A549 (cell line): ENCODE results near the gene SYNC. TPM values are rescaled to one million over a fixed set of nuclear protein-coding genes. Genes with fewer than 3 reads are reported as not detected.

Experiments
- ATAC-seq, 2 experiments: fragments of 200-7000 bp in 1 of 2; fragments of >200 bp in 1 of 2; cut with Nextera tagmentation in 1 of 2; cut with Tn5 transposase in 1 of 2; 3 replicates each; pipeline versions ENCODE4 v1.8.0 to v1.9.1; 2018 to 2020; ENCODE audit warnings: mild to moderate bottlenecking in 1 of 2, moderate library complexity in 1 of 2
- CTCF ChIA-PET: fragments of 300-600 bp; sonication (Branson Sonifier 250); formaldehyde crosslinking; extraction: SDS; loops from one replicate; lab custom pipeline; 2021; ENCODE audit warnings: antibody characterized with exemption, inconsistent platforms; lab: Yijun Ruan, JAX
- POLR2A ChIA-PET: fragments of 350-600 bp; formaldehyde crosslinking; extraction: SDS; loops from one replicate; lab custom pipeline; 2021; ENCODE audit warnings: antibody characterized with exemption, inconsistent platforms; lab: Yijun Ruan, JAX
- DNase-seq, 2 experiments: peaks; one replicate each; pipeline versions ENCODE4 v3.0.0 to v3.0.0-alpha.2; 2011 to 2016; ENCODE audit warnings: low read depth in 1 of 2, low spot score in 1 of 2
- FAIRE-seq: peaks from 2 replicates; lab custom pipeline; 2011; peaks lifted over from hg19 to GRCh38; lab: Jason Lieb, UNC
- H3K27ac ChIP-seq, 2 experiments: fragments of >200 bp; sonication (Bioruptor Twin); formaldehyde crosslinking; 3 replicates each; pipeline ENCODE4 v1.5.1; 2016 to 2017
- H3K4me1 ChIP-seq: fragments of >200 bp; sonication (Bioruptor Twin); formaldehyde crosslinking; 3 replicates; pipeline ENCODE4 v1.6.1; 2016
- H3K4me2 ChIP-seq: fragments of >200 bp; sonication (Bioruptor Twin); formaldehyde crosslinking; 3 replicates; pipeline ENCODE4 v1.6.1; 2016
- H3K4me3 ChIP-seq: fragments of >200 bp; sonication (Bioruptor Twin); formaldehyde crosslinking; 3 replicates; pipeline ENCODE4 v1.5.1; 2016
- H3K9me3 ChIP-seq: fragments of >200 bp; sonication (Bioruptor Twin); formaldehyde crosslinking; 3 replicates; pipeline ENCODE4 v1.6.1; 2016
- BHLHE40 ChIP-seq: IDR thresholded peaks from 2 replicates; pipeline ENCODE4 v1.6.1; 2012; ENCODE audit warnings: low read depth, low read length, inconsistent platforms
- CBX2 ChIP-seq: fragments of 200-600 bp; sonication (generic); IDR thresholded peaks from 2 replicates; pipeline ENCODE4 v1.6.1; 2016; ENCODE audit warnings: low read depth, mild to moderate bottlenecking, borderline replicate concordance
- CEBPB ChIP-seq, 2 experiments: fragments of >200 bp in 1 of 2; sonication (Bioruptor Twin) in 1 of 2; formaldehyde crosslinking in 1 of 2; IDR thresholded peaks; 2 replicates each; pipeline ENCODE4 v1.6.1; 2012 to 2016
- CHD2 ChIP-seq: fragments of 150-350 bp; IDR thresholded peaks from 2 replicates; pipeline ENCODE4 v1.6.1; 2014; ENCODE audit warnings: low read length; ENCODE audit not compliant: partially characterized antibody
- EHF ChIP-seq: fragments of 250-450 bp; sonication (Bioruptor Pico); IDR thresholded peaks from 2 replicates; pipeline ENCODE4 v1.5.0; 2020; ENCODE audit warnings: mild to moderate bottlenecking
- EHMT2 ChIP-seq: fragments of 200-600 bp; sonication (generic); IDR thresholded peaks from 2 replicates; pipeline ENCODE4 v1.6.1; 2016; ENCODE audit warnings: antibody characterized with exemption, low read depth, mild to moderate bottlenecking, moderate library complexity
- FOSB ChIP-seq: fragments of 250-450 bp; sonication (Bioruptor Pico); IDR thresholded peaks from 2 replicates; pipeline ENCODE4 v1.5.0; 2020; ENCODE audit warnings: mild to moderate bottlenecking, moderate library complexity
- HDAC2 ChIP-seq: fragments of 200-600 bp; sonication (generic); IDR thresholded peaks from 2 replicates; pipeline ENCODE4 v1.6.1; 2016
- HOXB5 ChIP-seq: fragments of 250-450 bp; sonication (Bioruptor Pico); IDR thresholded peaks from 2 replicates; pipeline ENCODE4 v1.5.0; 2020; ENCODE audit warnings: mild to moderate bottlenecking, moderate library complexity
- KDM1A ChIP-seq: fragments of 200-600 bp; sonication (generic); IDR thresholded peaks from 2 replicates; pipeline ENCODE4 v1.6.1; 2016; ENCODE audit warnings: low read depth, mild to moderate bottlenecking
- MAZ ChIP-seq: fragments of 150-350 bp; IDR thresholded peaks from 2 replicates; pipeline ENCODE4 v1.6.1; 2014; ENCODE audit warnings: antibody characterized with exemption, low read depth, low read length, borderline replicate concordance
- MYC ChIP-seq: IDR thresholded peaks from 2 replicates; pipeline ENCODE4 v1.6.1; 2012; ENCODE audit warnings: mild to moderate bottlenecking, inconsistent platforms, low read length, improper control_type of control experiment, borderline replicate concordance
- NR3C1 ChIP-seq: fragments of >200 bp; sonication (Bioruptor Twin); formaldehyde crosslinking; IDR thresholded peaks from 3 replicates; pipeline ENCODE4 v1.6.1; 2017
- PHF8 ChIP-seq: fragments of 200-600 bp; sonication (generic); IDR thresholded peaks from 2 replicates; pipeline ENCODE4 v1.6.1; 2016; ENCODE audit warnings: low read depth, mild to moderate bottlenecking, antibody characterized with exemption, moderate library complexity, borderline replicate concordance
- RAD21 ChIP-seq, 2 experiments: fragments of >200 bp in 1 of 2; sonication (Bioruptor Twin) in 1 of 2; formaldehyde crosslinking in 1 of 2; IDR thresholded peaks in 1 of 2; conservative IDR thresholded peaks in 1 of 2; 2 replicates in 1 of 2; 3 replicates in 1 of 2; pipeline ENCODE4 v1.6.1; 2012 to 2018; ENCODE audit warnings: inconsistent platforms in 1 of 2
- RFX5 ChIP-seq: fragments of 450-650 bp; IDR thresholded peaks from 2 replicates; pipeline ENCODE4 v1.7.1; 2014; ENCODE audit warnings: antibody characterized with exemption, mild to moderate bottlenecking, moderate library complexity
- TFCP2L1 ChIP-seq: fragments of 250-450 bp; sonication (Bioruptor Pico); IDR thresholded peaks from 2 replicates; pipeline ENCODE4 v1.5.0; 2021; ENCODE audit warnings: mild to moderate bottlenecking
- ZC3H11A ChIP-seq: fragments of 450-650 bp; IDR thresholded peaks from 2 replicates; pipeline ENCODE4 v1.6.1; 2014; ENCODE audit warnings: antibody characterized with exemption, mild to moderate bottlenecking
- ZFP36 ChIP-seq: fragments of 450-650 bp; IDR thresholded peaks from 2 replicates; pipeline ENCODE4 v1.6.1; 2014; ENCODE audit warnings: borderline replicate concordance; ENCODE audit not compliant: partially characterized antibody
- WGBS: methylation state at CpG from one replicate; pipeline ENCODE4 v1.1.6; 2017; ENCODE audit errors: missing lambda C conversion rate; 5-methylcytosine and 5-hydroxymethylcytosine counted together
- polyA plus RNA-seq, 4 experiments: library from polyadenylated mRNA; depleted of rRNA in 3 of 4; stranded (reverse); fragments of >200 nt; fragmentation: RNase III in 1 of 4; extraction: RNeasy Plus Mini Kit Qiagen cat#74134 plus additional on column Dnase treatment in 1 of 4; gene quantifications; 2 replicates in 3 of 4; 3 replicates in 1 of 4; pipeline ENCODE4 v1.2.3, GENCODE V29; 2011 to 2017
- TF ChIP-seq, protein P1 (sequence below): fragments of >200 bp; sonication (Bioruptor Twin); formaldehyde crosslinking; IDR thresholded peaks from 3 replicates; pipeline ENCODE4 v1.6.1; 2016
- TF ChIP-seq, protein P2 (sequence below): fragments of 150-350 bp; IDR thresholded peaks from 2 replicates; pipeline ENCODE4 v1.6.1; 2014; ENCODE audit warnings: low read depth, mild to moderate bottlenecking, low read length
- TF ChIP-seq, protein P3 (sequence below): fragments of 450-650 bp; IDR thresholded peaks from 2 replicates; pipeline ENCODE4 v1.6.1; 2014; ENCODE audit warnings: antibody characterized with exemption
- TF ChIP-seq, protein P4 (sequence below): IDR thresholded peaks from 2 replicates; pipeline ENCODE4 v1.6.1; 2012; ENCODE audit warnings: low read depth, borderline replicate concordance
- TF ChIP-seq, protein P5 (sequence below): fragments of >200 bp; sonication (Bioruptor Twin); formaldehyde crosslinking; IDR thresholded peaks from 2 replicates; pipeline ENCODE4 v1.6.1; 2016

Gene SYNC
- polyA plus RNA-seq, 2 of the 4 experiments (the other 2 are of a cell fraction): 7.7 to 12.0 TPM

DNA sequence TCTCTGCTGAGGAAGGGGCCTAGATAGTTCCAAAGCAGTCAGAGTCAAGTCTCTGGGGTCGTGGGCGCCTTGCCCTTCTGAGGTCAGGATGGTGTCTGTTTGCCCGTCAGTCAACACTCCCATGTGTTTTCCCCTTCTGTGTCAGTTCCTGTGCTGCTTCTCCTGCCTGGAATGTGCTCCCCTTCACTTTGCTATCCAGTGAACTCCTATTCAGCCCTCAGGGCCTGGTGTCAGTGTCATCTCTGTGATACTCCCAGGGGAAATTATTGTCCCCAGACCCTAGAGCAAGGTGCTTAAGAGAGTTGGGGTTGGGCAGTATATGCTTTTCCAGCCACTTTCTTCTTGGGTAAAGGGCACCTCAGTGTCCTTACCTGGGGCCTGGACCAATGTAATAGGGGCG is 45.8 kb upstream of the SYNC start:
- no peak for FAIRE-seq
- WGBS: 93% methylated on average over 4 of the region's 4 CpGs
- H3K4me2 ChIP-seq: no peak overlapping the region
- no peak overlapping the region for H3K4me3 ChIP-seq
- POLR2A ChIA-PET: no interaction called here
- no peaks in the 10 kb centered on the region for H3K9me3 ChIP-seq
- TF ChIP-seq BHLHE40: no peak
- no peak for TF ChIP-seq CHD2
- CTCF ChIA-PET: interaction anchor here (1.5 to 1.8 kb wide), 2 partner anchors 11 to 25 kb away, joined by 4 to 8 read pairs; no protein-coding TSS in a partner anchor
- H3K27ac ChIP-seq: 0 out of 6 replicates have a peak overlapping the region, but pooled peaks of 1 of the 2 experiments have one; percentile 9
- ATAC-seq: no peak
- peaks cover 17% of the 10 kb centered on the region for H3K4me1 ChIP-seq
- DNase-seq: no peak

DNA sequence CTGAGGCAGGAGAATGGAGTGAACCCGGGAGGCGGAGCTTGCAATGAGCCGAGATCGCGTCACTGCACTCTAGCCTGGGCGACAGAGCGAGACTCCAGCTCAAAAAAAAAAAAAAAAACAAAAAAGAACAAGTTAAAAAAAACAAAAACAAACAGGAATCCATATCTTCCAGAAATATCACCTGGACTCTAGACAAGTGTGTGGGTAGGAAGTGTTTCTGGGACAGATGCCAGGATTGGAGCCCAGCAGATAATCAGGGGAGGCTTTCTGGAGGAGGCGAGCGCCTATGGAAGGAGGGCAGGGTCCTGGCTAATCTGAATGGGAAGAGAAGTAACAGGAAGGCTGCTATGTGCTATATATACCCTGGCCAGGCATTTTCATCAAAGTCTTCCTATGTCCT is 43.6 kb upstream of the SYNC start:
- Histone ChIP-seq H3K4me2 (no peak overlapping the region), H3K4me1 (peaks cover 25% of the 10 kb centered on the region), H3K9me3 (no peaks in the 10 kb centered on the region), H3K27ac (no peak overlapping the region; a peak in 1 of 6 replicates), H3K4me3 (no peak overlapping the region)
- 93% methylated on average over 9 of the region's 9 CpGs for WGBS
- DNase-seq (no peak), ATAC-seq (no peak), FAIRE-seq (no peak)
- ChIA-PET CTCF (interaction anchor here (0.6 to 1.8 kb wide), 3 partner anchors 34 to 130 kb away, joined by 4 to 5 read pairs (median 4); no protein-coding TSS in a partner anchor), POLR2A (interaction anchor here (0.6 kb wide), 2 partner anchors 11 to 32 kb away, joined by 3 read pairs; no protein-coding TSS in a partner anchor)
- TF ChIP-seq ZFP36 (peak; percentile 33), EHMT2 (no peak)

DNA sequence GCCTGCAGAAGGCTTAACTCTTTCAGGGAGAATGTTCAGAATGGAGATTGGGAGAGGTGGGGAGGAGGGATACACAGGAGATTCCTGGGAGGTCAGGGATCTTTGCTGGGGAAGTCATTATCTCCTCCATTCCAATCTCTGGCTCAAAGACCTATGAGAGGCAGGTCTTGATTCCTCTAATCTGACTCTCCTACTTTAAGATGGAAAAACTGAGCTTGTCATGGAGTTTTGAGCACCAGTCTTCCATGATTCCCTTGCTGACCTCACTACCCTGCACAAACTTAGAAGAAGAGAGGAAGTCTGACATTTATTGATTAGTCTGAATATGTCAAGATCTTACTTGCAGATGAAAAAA is 41.5 kb upstream of the SYNC start:
- ATAC-seq (no peak), DNase-seq (no peak), FAIRE-seq (no peak)
- H3K4me1 ChIP-seq: peaks cover 35% of the 10 kb centered on the region
- no peak overlapping the region for H3K4me3 ChIP-seq
- H3K27ac ChIP-seq: peak overlapping the region; percentile 90 to 100; a peak in 4 of 6 replicates
- peak overlapping the region; percentile 92 for H3K4me2 ChIP-seq
- H3K9me3 ChIP-seq: no peaks in the 10 kb centered on the region
- TF ChIP-seq FOSB (no peak), PHF8 (no peak), HDAC2 (no peak), CEBPB (IDR thresholded peaks at IDR 0.05) (no peak), MAZ (no peak), MYC (no peak), CBX2 (no peak), NR3C1 (no peak), ZC3H11A (no peak), EHF (no peak), RAD21 (conservative IDR thresholded peaks at IDR 0.05 in 1 of 2, IDR thresholded peaks at IDR 0.05 in 1 of 2) (no peak), RFX5 (no peak), TFCP2L1 (no peak), HOXB5 (CRISPR knock-in tag) (no peak), KDM1A (no peak)
- TF ChIP-seq, protein P1, sequence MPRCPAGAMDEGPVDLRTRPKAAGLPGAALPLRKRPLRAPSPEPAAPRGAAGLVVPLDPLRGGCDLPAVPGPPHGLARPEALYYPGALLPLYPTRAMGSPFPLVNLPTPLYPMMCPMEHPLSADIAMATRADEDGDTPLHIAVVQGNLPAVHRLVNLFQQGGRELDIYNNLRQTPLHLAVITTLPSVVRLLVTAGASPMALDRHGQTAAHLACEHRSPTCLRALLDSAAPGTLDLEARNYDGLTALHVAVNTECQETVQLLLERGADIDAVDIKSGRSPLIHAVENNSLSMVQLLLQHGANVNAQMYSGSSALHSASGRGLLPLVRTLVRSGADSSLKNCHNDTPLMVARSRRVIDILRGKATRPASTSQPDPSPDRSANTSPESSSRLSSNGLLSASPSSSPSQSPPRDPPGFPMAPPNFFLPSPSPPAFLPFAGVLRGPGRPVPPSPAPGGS: no peak
- TF ChIP-seq, protein P2, sequence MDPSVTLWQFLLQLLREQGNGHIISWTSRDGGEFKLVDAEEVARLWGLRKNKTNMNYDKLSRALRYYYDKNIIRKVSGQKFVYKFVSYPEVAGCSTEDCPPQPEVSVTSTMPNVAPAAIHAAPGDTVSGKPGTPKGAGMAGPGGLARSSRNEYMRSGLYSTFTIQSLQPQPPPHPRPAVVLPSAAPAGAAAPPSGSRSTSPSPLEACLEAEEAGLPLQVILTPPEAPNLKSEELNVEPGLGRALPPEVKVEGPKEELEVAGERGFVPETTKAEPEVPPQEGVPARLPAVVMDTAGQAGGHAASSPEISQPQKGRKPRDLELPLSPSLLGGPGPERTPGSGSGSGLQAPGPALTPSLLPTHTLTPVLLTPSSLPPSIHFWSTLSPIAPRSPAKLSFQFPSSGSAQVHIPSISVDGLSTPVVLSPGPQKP: no peak
- TF ChIP-seq, protein P3, sequence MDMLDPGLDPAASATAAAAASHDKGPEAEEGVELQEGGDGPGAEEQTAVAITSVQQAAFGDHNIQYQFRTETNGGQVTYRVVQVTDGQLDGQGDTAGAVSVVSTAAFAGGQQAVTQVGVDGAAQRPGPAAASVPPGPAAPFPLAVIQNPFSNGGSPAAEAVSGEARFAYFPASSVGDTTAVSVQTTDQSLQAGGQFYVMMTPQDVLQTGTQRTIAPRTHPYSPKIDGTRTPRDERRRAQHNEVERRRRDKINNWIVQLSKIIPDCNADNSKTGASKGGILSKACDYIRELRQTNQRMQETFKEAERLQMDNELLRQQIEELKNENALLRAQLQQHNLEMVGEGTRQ: no peak
- TF ChIP-seq, protein P4, sequence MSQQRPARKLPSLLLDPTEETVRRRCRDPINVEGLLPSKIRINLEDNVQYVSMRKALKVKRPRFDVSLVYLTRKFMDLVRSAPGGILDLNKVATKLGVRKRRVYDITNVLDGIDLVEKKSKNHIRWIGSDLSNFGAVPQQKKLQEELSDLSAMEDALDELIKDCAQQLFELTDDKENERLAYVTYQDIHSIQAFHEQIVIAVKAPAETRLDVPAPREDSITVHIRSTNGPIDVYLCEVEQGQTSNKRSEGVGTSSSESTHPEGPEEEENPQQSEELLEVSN: no peak
- TF ChIP-seq, protein P5, sequence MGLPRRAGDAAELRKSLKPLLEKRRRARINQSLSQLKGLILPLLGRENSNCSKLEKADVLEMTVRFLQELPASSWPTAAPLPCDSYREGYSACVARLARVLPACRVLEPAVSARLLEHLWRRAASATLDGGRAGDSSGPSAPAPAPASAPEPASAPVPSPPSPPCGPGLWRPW: no peak
- ChIA-PET CTCF (interaction anchor here (1.5 to 1.7 kb wide), 2 partner anchors 29 to 32 kb away, joined by 4 to 7 read pairs; no protein-coding TSS in a partner anchor), POLR2A (no interaction called here)
